ENCODE results near the gene PRELID1.

Gene PRELID1

DNA sequence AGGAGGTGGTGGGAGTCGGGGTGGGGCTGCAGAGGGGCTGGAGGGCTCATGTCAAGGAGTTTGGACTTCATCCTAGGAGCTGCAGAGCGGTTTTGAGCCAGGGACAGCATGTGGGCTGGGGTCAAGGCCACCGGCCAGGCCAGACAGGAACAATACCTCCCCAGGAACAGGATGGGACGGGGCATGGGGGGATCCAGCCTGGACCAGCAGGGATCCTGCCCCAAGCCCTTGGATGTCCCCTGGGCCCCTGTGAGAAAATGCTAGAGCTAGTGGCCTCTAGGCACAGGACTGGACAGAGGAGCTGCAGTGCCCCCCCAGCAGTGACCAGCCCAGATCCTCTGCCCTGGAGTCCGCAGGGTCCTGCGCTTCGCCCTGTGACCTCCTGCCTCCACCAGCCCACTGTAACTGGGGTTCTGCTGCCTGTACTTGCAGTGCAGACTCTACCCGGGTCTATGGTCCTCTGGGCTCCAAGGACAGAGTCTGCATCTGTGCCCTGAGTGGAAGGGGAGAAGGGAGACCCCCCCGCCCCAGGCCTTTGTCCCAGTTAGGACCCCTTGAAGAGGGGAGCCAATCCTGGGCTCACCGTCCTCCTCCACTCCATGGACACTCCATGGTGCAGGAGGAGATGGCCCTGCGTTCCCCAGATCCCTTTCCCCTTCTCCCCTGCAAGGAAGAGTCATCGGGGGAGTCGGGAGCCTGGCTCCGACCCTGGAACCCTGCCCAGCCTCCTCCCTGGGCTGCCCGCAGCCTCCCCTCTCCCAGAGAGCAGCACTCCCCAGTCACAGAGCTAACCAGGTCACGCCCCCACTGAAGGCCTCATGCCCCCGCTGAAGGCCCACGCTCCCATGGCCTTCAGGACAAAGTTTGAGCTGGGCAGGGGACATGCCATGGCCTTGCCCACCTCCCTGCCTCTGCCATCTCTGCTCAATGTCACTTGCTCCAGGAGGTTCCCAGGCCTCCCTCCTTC lies 11.1 kb downstream of the PRELID1 start:
- FAIRE-seq, result no peak

DNA sequence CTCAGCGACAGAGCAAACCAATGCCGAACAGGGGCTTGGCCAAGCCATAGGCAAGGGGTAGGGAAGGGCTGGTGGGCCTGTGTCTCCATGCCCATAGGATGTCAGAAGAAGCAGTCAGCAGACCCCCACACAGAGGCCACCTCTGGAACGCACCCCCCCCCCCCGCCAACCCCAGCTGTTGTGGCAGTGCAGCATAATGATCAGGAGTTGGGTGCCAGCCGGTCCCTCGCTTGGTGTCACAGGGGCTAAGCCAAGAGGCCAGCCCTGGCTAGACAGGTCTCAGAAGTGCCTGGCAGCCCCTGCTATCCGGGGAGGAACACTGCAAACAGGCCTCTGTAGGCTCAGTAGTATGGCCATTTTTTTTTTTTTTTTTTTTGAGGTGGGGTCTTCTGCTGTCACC lies 11.8 kb downstream of the PRELID1 start:
- FAIRE-seq, result no peak

DNA sequence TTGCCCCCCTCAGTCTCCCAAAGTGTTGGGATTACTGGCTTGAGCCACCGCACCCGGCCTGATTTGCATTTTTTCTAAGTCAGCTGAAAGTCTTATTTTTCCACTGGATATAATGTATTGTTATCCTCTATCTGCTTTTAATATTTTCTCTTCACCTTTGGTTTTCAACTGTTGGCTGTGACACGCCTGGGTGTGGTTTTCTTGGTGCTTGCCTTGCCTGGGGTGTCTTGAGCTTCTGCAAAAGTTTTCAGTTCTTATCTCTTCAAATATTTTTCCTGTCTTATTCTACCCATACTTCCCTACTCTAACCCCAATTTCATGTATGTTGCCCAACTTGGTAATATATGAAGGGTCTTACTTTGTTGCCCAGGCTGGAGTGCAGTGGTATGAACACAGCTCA lies 12.4 kb downstream of the PRELID1 start:
- FAIRE-seq, result no peak

- FAIRE-seq, result no peak
Observed at GRCh38 chr5:177317959-177318377, 14.4 kb downstream of the PRELID1 start.

DNA sequence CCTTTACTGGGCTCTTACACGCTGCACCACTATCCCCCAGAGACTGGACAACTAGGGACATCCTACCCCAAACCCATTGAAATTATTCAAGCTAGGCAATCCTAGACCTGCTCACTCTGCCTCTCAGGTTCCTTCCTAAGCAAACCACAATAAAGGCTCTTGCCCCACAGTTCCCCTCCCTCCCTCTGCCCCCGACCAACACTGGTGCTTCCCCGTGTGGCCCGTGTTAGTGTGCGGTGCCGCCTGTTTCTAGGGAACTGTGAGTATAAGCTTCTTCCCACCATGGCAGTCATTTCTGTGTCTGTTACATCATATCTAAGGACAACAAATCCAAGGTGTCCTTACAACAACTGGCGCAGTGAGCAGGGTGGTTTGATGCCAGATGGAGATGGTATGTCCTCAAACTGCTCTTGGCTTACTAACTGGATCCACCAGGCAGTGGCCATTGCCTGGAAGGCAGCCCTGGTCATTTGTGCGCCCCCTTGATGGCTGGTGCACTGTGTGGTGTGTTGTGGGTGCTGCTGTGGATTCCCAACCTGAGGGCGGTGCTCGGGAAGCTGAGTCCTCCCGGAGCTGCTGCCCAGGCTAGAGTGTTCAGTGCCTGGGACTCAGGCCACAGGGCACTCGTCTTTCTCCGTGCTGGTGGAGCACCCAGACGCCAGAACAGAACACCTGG lies 16.5 kb downstream of the PRELID1 start:
- no peak for FAIRE-seq

DNA sequence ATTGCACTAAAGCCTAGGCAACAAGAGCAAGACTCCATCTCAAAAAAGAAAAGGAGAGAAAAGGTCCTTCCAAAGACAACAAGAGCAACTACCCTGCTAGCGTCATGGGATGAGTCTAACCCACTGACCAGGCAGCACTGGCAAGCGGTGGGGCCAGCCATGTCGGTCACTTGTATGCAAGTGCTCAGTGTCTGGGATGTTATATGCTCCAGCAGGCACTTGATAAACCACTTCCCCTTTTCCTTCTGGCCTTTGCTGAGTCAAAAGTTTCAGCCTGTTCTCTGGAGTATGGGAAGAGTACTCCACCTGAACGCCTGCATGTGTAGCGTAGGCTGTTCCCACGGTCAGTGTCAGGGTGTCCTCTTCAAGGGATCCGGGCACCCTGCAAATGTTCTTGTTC lies 17.3 kb downstream of the PRELID1 start:
- FAIRE-seq, result no peak

- no peak for FAIRE-seq
Observed at GRCh38 chr5:177325868-177326381, 22.3 kb downstream of the PRELID1 start.

DNA sequence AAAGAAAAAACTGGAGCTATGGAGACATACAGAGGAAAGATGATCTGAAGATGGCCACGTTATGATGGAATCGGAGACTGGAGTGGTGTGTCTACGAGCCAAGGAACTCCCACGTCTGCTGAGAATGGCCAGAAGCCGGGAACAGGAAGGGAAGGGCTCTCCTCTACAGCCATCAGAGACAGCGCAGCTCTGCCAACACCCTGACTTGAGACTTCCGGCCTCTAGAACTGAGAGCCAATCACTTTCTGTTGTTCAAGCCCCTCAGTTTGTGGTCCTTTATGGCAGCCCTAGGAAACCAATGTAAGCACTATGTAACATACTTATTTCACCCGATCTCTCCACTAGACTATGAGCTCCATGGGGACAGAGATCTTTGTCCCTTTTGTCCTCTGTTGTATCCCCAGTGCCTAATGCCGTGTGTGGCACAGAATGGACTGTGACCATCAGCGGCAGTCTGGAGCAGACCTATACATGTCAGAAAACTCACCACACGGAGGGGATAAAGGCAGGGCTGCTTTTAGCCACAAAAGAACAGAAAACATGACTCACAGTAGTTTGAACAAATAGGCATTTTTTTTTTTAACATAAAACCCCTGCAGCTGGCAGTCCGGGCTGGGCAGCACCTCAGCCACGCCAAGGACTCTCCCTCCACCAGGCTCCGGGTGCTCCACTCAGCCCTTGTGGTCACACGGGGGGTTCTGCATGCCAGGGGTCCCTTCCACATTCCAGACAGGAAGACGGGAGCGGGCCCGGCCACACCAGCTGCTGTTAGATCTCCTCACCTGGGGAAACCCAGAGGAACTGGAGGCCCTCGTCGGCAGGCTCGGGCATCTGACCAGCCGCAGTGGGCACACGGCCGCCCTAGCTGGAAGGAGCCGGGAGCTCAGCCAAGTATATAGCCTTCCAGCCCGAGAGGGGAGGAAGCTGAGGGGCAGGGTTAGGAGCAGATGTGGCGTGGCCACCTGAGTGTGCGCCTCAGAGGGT lies 24.2 kb downstream of the PRELID1 start:
- FAIRE-seq, result no peak

- FAIRE-seq, result no peak
Observed at GRCh38 chr5:177328545-177329231, 25.1 kb downstream of the PRELID1 start.

GRCh38 chr5:177329883-177330282 lies 26.3 kb downstream of the PRELID1 start:
- FAIRE-seq, result no peak

DNA sequence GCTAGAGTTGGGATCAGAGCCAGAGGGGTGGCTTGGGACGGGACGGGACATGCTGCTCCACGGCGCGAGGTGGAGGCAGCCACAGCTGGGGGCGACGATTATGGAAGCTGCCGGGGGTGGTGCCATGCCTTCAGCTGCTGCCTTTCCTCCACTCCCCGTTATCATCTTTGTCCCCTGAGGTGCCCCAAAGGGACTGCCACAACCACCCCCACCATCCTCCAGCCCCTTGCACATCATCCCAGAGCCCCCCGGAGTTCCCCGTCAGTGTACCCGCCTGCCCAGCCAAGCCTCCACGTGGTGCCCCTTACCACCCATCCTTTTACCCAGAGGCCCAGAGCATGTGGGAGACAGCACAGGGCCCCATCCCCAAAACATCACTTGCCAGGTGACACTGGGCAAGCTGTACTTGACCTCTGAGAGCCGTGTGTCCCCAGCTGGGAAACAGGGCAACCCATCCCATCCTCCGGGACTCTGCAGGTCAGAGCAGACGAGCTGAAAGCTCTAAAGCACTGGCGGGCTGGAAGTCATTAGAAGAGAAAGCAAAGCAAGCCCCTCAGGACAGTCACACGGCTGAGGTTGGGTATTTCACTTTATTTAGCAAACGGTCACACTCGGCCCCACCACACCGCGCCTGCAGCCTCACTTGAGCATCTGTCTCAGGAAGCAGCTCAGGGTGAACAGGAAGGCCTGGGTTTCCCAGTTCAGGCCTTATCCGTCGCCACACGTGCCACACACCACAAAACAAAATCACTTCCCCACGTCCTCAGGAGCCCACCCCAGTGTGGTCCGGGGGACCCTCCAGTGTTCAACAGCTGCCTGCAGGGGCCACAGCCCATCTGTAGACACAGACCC lies 27.6 kb downstream of the PRELID1 start:
- no peak for FAIRE-seq

DNA sequence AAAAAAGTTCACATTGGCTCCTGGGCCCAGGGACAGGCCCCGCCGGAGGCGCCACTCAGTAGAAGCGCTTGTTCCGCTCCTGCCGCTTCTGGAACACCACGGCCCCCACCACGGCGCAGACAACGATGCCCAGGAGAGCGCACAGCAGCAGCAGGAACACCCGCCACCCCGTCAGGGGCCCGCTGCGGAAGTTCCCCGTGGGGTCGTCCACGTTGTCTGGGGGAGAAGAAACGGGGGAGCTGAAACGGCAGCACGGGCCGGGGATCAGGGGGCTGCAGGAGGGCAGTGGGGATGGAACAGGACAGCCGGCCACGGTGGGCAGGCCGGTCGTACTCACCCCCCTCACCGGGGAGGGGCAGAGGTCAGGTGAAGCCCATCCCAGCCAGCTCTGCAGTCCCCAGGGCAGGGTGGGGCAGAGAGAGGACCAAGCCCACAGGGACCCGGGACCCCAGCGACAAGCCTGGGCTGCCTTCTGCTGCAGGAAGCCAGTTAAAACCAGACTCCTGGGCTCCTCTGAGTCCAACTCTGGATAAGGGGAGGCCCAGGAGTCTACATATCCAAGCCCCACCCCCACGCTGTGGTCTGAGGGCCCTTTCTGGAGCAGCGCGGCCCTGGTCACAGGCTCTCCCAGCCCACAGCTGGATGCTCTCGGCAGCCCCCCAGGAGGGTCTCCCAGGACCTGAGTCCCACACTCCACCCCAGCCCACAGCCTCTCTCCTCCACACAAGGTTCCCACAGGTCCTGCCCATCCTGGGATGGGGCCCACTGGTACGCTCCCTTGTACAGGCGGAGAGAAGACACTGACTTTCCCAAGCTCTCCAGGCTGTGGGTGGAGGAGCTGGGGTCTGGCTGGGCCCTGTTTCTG lies 28.7 kb downstream of the PRELID1 start:
- no peak for FAIRE-seq

DNA sequence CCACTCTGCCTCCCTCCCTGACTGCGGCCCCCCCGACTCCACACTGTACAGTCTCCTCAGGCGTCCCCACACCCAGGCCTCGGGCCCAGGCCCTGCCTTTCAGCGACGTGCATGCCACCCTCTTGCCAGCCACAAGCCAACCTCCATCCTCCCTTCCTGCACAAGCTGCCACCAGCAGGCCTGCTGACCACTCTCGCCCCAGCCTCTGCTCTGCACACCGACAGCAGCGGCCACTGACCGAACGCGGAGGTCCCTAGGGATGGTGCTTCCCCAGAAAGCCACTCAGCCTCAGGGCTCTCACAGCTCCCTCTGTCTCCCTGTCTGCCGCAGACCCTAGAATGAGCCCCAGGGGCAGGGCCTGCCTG lies 29.3 kb downstream of the PRELID1 start:
- no peak for FAIRE-seq

GRCh38 chr5:177333420-177334154 lies 30.0 kb downstream of the PRELID1 start:
- FAIRE-seq, result no peak

- no peak for FAIRE-seq
Observed at GRCh38 chr5:177334155-177334551, 30.6 kb downstream of the PRELID1 start.

- no peak for FAIRE-seq
Observed at GRCh38 chr5:177334781-177335700, 31.4 kb downstream of the PRELID1 start.

DNA sequence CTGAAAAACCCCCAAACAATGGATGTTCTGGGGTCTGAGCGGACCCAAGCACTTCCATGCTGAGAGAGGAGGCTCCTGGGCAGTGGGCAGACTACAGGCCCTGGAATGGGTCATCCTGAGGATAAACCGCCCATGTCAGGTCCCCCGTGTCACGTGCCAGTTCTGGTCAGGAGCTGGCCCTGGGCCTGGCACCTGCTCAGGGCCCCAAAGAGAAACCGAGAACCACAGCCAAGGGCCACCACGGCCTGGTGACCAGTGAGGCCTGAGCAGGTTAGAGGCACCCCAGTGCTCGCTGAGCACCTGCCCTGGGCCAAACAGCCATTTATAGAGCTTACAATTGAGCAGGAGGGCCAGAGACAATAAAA lies 32.1 kb downstream of the PRELID1 start:
- no peak for FAIRE-seq

DNA sequence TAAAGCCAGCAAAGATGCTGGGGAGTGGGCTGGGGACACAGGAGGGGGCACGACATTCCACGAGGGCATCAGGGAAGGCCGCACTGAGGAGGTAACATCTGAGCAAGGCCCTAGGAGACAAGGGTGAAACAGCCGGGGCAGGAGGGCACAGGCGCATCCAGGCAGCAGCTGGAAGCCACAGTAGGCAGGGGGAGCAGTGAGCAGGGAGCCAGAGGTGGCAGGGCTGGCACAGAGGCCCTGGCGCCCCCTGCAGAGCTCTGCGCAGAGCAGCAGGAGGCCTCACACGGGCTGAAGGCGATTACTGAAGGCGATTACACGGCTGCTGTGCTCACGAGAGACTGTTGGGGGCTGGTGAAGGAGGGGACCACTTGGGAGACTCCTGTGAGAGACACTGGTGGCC lies 32.5 kb downstream of the PRELID1 start:
- no peak for FAIRE-seq

Data from endometrium (tissue), 2 donors.